ENCODE results near the gene FAM13A.
A peak's percentile ranks its signal among the peaks of the same experiment; 100 is the strongest.

DNA sequence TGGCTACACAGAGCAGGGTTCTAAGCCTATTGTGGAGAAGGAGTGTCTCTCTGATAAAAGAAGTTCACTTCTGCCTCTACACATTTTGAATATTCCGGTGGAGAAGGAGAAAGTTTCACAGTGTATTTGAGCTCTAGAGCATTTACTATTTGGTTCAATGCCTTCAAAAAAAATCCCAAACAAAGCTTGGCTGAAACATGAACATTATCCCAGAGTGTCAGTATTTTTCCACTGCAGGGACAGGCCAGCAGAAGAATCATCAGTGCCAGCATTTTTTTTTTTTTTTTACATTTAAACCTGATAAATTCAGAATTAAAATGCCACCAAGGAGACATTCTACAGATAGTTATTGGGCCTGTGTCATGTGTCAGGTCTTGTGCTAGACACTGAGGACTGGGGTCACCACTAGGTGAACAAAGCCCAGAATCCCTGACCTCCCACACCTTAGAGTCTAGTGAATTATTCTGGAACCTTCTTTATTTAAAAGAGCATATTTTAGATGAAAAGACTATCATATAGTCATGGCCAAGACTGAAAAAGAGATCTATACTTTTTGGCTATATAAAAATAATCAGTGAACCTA lies 311.3 kb downstream of the FAM13A start:
- TF ChIP-seq CTCF (IDR thresholded peaks at IDR 0.05): no peak
- peak in 1 of 2 donors; percentile 42 for TF ChIP-seq POLR2A (IDR thresholded peaks at IDR 0.05)
